Activated naive CD4-positive, alpha-beta T cell treated with anti-CD3 and anti-CD28 coated beads, Interleukin-2, amount 50 U/mL, for 24 hours (primary cell): ENCODE results near the gene MS4A18.

Experiments
- H3K27ac Mint-ChIP-seq: one replicate; pipeline ENCODE4 v1.8.0; 2021; ENCODE audit warnings: mild to moderate bottlenecking, mixed read lengths
- H3K27me3 Mint-ChIP-seq: one replicate; pipeline ENCODE4 v1.8.0; 2021; ENCODE audit warnings: mixed read lengths
- H3K36me3 Mint-ChIP-seq: one replicate; pipeline ENCODE4 v1.8.0; 2021; ENCODE audit warnings: mixed read lengths
- H3K4me1 Mint-ChIP-seq: one replicate; pipeline ENCODE4 v1.8.0; 2021; ENCODE audit warnings: mixed read lengths
- H3K4me3 Mint-ChIP-seq: one replicate; pipeline ENCODE4 v1.8.0; 2021; ENCODE audit warnings: mild to moderate bottlenecking, mixed read lengths
- H3K9me3 Mint-ChIP-seq: one replicate; pipeline ENCODE4 v1.8.0; 2021; ENCODE audit warnings: mixed read lengths

The MS4A18 gene

GRCh38 chr11:60771146-60771545 is 46.6 kb downstream of the MS4A18 start:
- no peaks in the 10 kb centered on the region for H3K9me3 Mint-ChIP-seq
- H3K36me3 Mint-ChIP-seq, result no peaks in the 10 kb centered on the region
- H3K27ac Mint-ChIP-seq, result no peak overlapping the region
- peaks cover 7% of the 10 kb centered on the region for H3K27me3 Mint-ChIP-seq
- peaks cover 15% of the 10 kb centered on the region for H3K4me1 Mint-ChIP-seq
- H3K4me3 Mint-ChIP-seq, result no peak overlapping the region

GRCh38 chr11:60771879-60772525 is 47.5 kb downstream of the MS4A18 start:
- H3K27me3 Mint-ChIP-seq, result peaks cover 2% of the 10 kb centered on the region
- H3K4me1 Mint-ChIP-seq, result peaks cover 15% of the 10 kb centered on the region
- H3K27ac Mint-ChIP-seq, result no peak overlapping the region
- no peaks in the 10 kb centered on the region for H3K9me3 Mint-ChIP-seq
- H3K4me3 Mint-ChIP-seq, result no peak overlapping the region
- H3K36me3 Mint-ChIP-seq, result no peaks in the 10 kb centered on the region

- Mint-ChIP-seq H3K36me3 (no peaks in the 10 kb centered on the region), H3K4me3 (no peak overlapping the region), H3K27ac (no peak overlapping the region), H3K9me3 (no peaks in the 10 kb centered on the region), H3K4me1 (peaks cover 15% of the 10 kb centered on the region), H3K27me3 (no peaks in the 10 kb centered on the region)
Observed at GRCh38 chr11:60772666-60773065, 48.1 kb downstream of the MS4A18 start.

GRCh38 chr11:60774726-60775125 is 50.2 kb downstream of the MS4A18 start:
- H3K9me3 Mint-ChIP-seq, result no peaks in the 10 kb centered on the region
- H3K27me3 Mint-ChIP-seq, result no peaks in the 10 kb centered on the region
- peaks cover 15% of the 10 kb centered on the region for H3K4me1 Mint-ChIP-seq
- no peak overlapping the region for H3K27ac Mint-ChIP-seq
- no peaks in the 10 kb centered on the region for H3K36me3 Mint-ChIP-seq
- no peak overlapping the region for H3K4me3 Mint-ChIP-seq

GRCh38 chr11:60775420-60775961 is 51.0 kb downstream of the MS4A18 start:
- H3K27ac Mint-ChIP-seq, result no peak overlapping the region
- H3K4me1 Mint-ChIP-seq, result peaks cover 15% of the 10 kb centered on the region
- H3K4me3 Mint-ChIP-seq, result peak overlapping the region; percentile 11
- no peaks in the 10 kb centered on the region for H3K27me3 Mint-ChIP-seq
- H3K9me3 Mint-ChIP-seq, result no peaks in the 10 kb centered on the region
- H3K36me3 Mint-ChIP-seq, result no peaks in the 10 kb centered on the region

GRCh38 chr11:60776167-60776566 is 51.6 kb downstream of the MS4A18 start:
- no peak overlapping the region for H3K4me3 Mint-ChIP-seq
- peaks cover 15% of the 10 kb centered on the region for H3K4me1 Mint-ChIP-seq
- H3K36me3 Mint-ChIP-seq, result no peaks in the 10 kb centered on the region
- H3K27me3 Mint-ChIP-seq, result no peaks in the 10 kb centered on the region
- H3K9me3 Mint-ChIP-seq, result no peaks in the 10 kb centered on the region
- H3K27ac Mint-ChIP-seq, result no peak overlapping the region

GRCh38 chr11:60777106-60777505 is 52.6 kb downstream of the MS4A18 start:
- no peak overlapping the region for H3K27ac Mint-ChIP-seq
- no peaks in the 10 kb centered on the region for H3K9me3 Mint-ChIP-seq
- H3K27me3 Mint-ChIP-seq, result no peaks in the 10 kb centered on the region
- H3K4me3 Mint-ChIP-seq, result no peak overlapping the region
- H3K36me3 Mint-ChIP-seq, result no peaks in the 10 kb centered on the region
- peaks cover 15% of the 10 kb centered on the region for H3K4me1 Mint-ChIP-seq

- no peaks in the 10 kb centered on the region for H3K27me3 Mint-ChIP-seq
- H3K4me1 Mint-ChIP-seq, result peaks cover 15% of the 10 kb centered on the region
- no peak overlapping the region for H3K27ac Mint-ChIP-seq
- H3K9me3 Mint-ChIP-seq, result no peaks in the 10 kb centered on the region
- no peak overlapping the region for H3K4me3 Mint-ChIP-seq
- no peaks in the 10 kb centered on the region for H3K36me3 Mint-ChIP-seq
Observed at GRCh38 chr11:60777572-60777971, 53.1 kb downstream of the MS4A18 start.

GRCh38 chr11:60780065-60780464 is 55.5 kb downstream of the MS4A18 start:
- Mint-ChIP-seq H3K4me3 (no peak overlapping the region), H3K4me1 (peaks cover 9% of the 10 kb centered on the region), H3K27ac (no peak overlapping the region), H3K9me3 (no peaks in the 10 kb centered on the region), H3K36me3 (no peaks in the 10 kb centered on the region), H3K27me3 (no peaks in the 10 kb centered on the region)

- no peaks in the 10 kb centered on the region for H3K27me3 Mint-ChIP-seq
- no peak overlapping the region for H3K27ac Mint-ChIP-seq
- H3K36me3 Mint-ChIP-seq, result no peaks in the 10 kb centered on the region
- H3K4me3 Mint-ChIP-seq, result no peak overlapping the region
- peaks cover 2% of the 10 kb centered on the region for H3K4me1 Mint-ChIP-seq
- no peaks in the 10 kb centered on the region for H3K9me3 Mint-ChIP-seq
Observed at GRCh38 chr11:60780774-60781173, 56.3 kb downstream of the MS4A18 start.

GRCh38 chr11:60781286-60781980 is 56.9 kb downstream of the MS4A18 start:
- no peaks in the 10 kb centered on the region for H3K4me1 Mint-ChIP-seq
- no peaks in the 10 kb centered on the region for H3K9me3 Mint-ChIP-seq
- no peaks in the 10 kb centered on the region for H3K36me3 Mint-ChIP-seq
- no peaks in the 10 kb centered on the region for H3K27me3 Mint-ChIP-seq
- H3K27ac Mint-ChIP-seq, result no peak overlapping the region
- H3K4me3 Mint-ChIP-seq, result no peak overlapping the region

GRCh38 chr11:60781981-60782316 is 57.4 kb downstream of the MS4A18 start:
- no peak overlapping the region for H3K4me3 Mint-ChIP-seq
- H3K27me3 Mint-ChIP-seq, result no peaks in the 10 kb centered on the region
- H3K9me3 Mint-ChIP-seq, result no peaks in the 10 kb centered on the region
- no peaks in the 10 kb centered on the region for H3K4me1 Mint-ChIP-seq
- H3K27ac Mint-ChIP-seq, result no peak overlapping the region
- H3K36me3 Mint-ChIP-seq, result no peaks in the 10 kb centered on the region

- Mint-ChIP-seq H3K27me3 (no peaks in the 10 kb centered on the region), H3K36me3 (no peaks in the 10 kb centered on the region), H3K27ac (no peak overlapping the region), H3K4me3 (no peak overlapping the region), H3K4me1 (no peaks in the 10 kb centered on the region), H3K9me3 (no peaks in the 10 kb centered on the region)
Observed at GRCh38 chr11:60782393-60783140, 58.0 kb downstream of the MS4A18 start.

GRCh38 chr11:60783141-60783484 is 58.6 kb downstream of the MS4A18 start:
- H3K36me3 Mint-ChIP-seq, result no peaks in the 10 kb centered on the region
- H3K4me1 Mint-ChIP-seq, result no peaks in the 10 kb centered on the region
- H3K27ac Mint-ChIP-seq, result no peak overlapping the region
- H3K27me3 Mint-ChIP-seq, result no peaks in the 10 kb centered on the region
- no peaks in the 10 kb centered on the region for H3K9me3 Mint-ChIP-seq
- no peak overlapping the region for H3K4me3 Mint-ChIP-seq

- H3K4me3 Mint-ChIP-seq, result no peak overlapping the region
- no peaks in the 10 kb centered on the region for H3K9me3 Mint-ChIP-seq
- H3K27me3 Mint-ChIP-seq, result no peaks in the 10 kb centered on the region
Observed at GRCh38 chr11:60783911-60784310, 59.4 kb downstream of the MS4A18 start.

GRCh38 chr11:60785136-60785535 is 60.6 kb downstream of the MS4A18 start, which contains the start of gene MS4A10:
TSS of gene MS4A10 (plus strand) at chr11:60785333. CDS start at chr11:60790336, 5,003 bp downstream.
- no peaks in the 10 kb centered on the region for H3K4me1 Mint-ChIP-seq
- no peaks in the 10 kb centered on the region for H3K27me3 Mint-ChIP-seq
- no peak within 1 kb of the TSS for H3K27ac Mint-ChIP-seq
- no peak within 1 kb of the TSS for H3K4me3 Mint-ChIP-seq
- no peaks in the 10 kb centered on the region for H3K9me3 Mint-ChIP-seq
- no peaks in the 10 kb centered on the region for H3K36me3 Mint-ChIP-seq

More at GRCh38 chr11:60783911-60784310, 59.4 kb downstream of the MS4A18 start:
- Mint-ChIP-seq H3K4me1 (no peaks in the 10 kb centered on the region), H3K27ac (no peak overlapping the region), H3K36me3 (no peaks in the 10 kb centered on the region)
